K562 (cell line): ENCODE measurements around the gene SUMO3. TPM values are rescaled to one million over a fixed set of nuclear protein-coding genes. Genes with fewer than 3 reads are reported as not detected.

Source experiments
- CLOCK ChIP-seq: fragments of 250-450 bp; sonication (Bioruptor Pico); IDR thresholded peaks from 2 replicates; pipeline ENCODE4 v1.4.0; 2020; ENCODE audit warnings: mild to moderate bottlenecking, moderate library complexity, borderline replicate concordance
- CSDE1 ChIP-seq, 2 experiments: fragments of 450-650 bp; IDR thresholded peaks; 2 replicates each; pipeline ENCODE4 v1.6.1; 2016; ENCODE audit warnings: mild to moderate bottlenecking in 1 of 2
- CTCFL ChIP-seq: IDR thresholded peaks from 2 replicates; pipeline ENCODE4 v1.6.1; 2011; ENCODE audit warnings: borderline replicate concordance, low read depth, mild to moderate bottlenecking, moderate library complexity, low read length; ENCODE audit not compliant: insufficient read depth, poor library complexity, severe bottlenecking
- DACH1 ChIP-seq: fragments of 450-650 bp; IDR thresholded peaks from 2 replicates; pipeline ENCODE4 v1.6.1; 2018; ENCODE audit not compliant: partially characterized antibody
- DLX4 ChIP-seq: fragments of 250-450 bp; sonication (Bioruptor Pico); IDR thresholded peaks from 2 replicates; pipeline ENCODE4 v1.6.1; 2021; ENCODE audit warnings: mild to moderate bottlenecking
- EGR1 ChIP-seq: fragments of 450-650 bp; conservative IDR thresholded peaks from 2 replicates; pipeline ENCODE4 v1.6.1; 2017; ENCODE audit warnings: mild to moderate bottlenecking
- ETV6 ChIP-seq, 3 experiments: fragments of 150-350 bp in 1 of 3; sonication (generic) in 1 of 3; formaldehyde crosslinking in 1 of 3; IDR thresholded peaks; 2 replicates each; pipeline versions ENCODE4 v1.6.1 to v1.8.0; 2014 to 2022; ENCODE audit warnings: borderline replicate concordance in 2 of 3, low read depth in 2 of 3, antibody characterized with exemption in 1 of 3, low read length in 1 of 3, mild to moderate bottlenecking in 1 of 3, missing genetic modification reagents in 1 of 3
- GABPB1 ChIP-seq: sonication (generic); formaldehyde crosslinking; IDR thresholded peaks from 2 replicates; pipeline ENCODE4 v1.8.0; 2022; ENCODE audit warnings: mild to moderate bottlenecking, missing genetic modification reagents
- HNRNPLL ChIP-seq: fragments of 200-400 bp; formaldehyde crosslinking; IDR thresholded peaks from 2 replicates; pipeline ENCODE4 v1.6.1; 2017; ENCODE audit warnings: low read length, low read depth, mild to moderate bottlenecking; ENCODE audit not compliant: poor library complexity, severe bottlenecking
- RB1 ChIP-seq: fragments of 450-650 bp; IDR thresholded peaks from 2 replicates; pipeline ENCODE4 v1.6.1; 2017; ENCODE audit warnings: low read depth, mild to moderate bottlenecking
- RBFOX2 ChIP-seq: fragments of 200-400 bp; formaldehyde crosslinking; IDR thresholded peaks from 2 replicates; pipeline ENCODE4 v1.6.1; 2017; ENCODE audit warnings: low read depth, mild to moderate bottlenecking, low read length, moderate library complexity
- RBM22 ChIP-seq: fragments of 200-400 bp; formaldehyde crosslinking; IDR thresholded peaks from 2 replicates; pipeline ENCODE4 v1.6.1; 2018; ENCODE audit warnings: low read length, low read depth; ENCODE audit not compliant: poor library complexity, severe bottlenecking
- TFAP4 ChIP-seq: sonication (generic); formaldehyde crosslinking; IDR thresholded peaks from 2 replicates; pipeline ENCODE4 v1.8.0; 2022; ENCODE audit warnings: missing genetic modification reagents, mild to moderate bottlenecking, moderate library complexity, borderline replicate concordance
- ZFP91 ChIP-seq: sonication (generic); formaldehyde crosslinking; IDR thresholded peaks from 2 replicates; pipeline ENCODE4 v1.8.0; 2022; ENCODE audit warnings: mild to moderate bottlenecking, missing genetic modification reagents
- ZNF232 ChIP-seq: sonication (generic); formaldehyde crosslinking; IDR thresholded peaks from 2 replicates; pipeline ENCODE4 v1.8.0; 2022; ENCODE audit warnings: mild to moderate bottlenecking, missing genetic modification reagents
- ZNF589 ChIP-seq: fragments of 200-800 bp; sonication (Bioruptor generic); IDR thresholded peaks from 2 replicates; pipeline ENCODE4 v1.6.1; 2016; ENCODE audit warnings: low read depth, missing genetic modification characterization, missing compliant biosample characterization
- ZSCAN32 ChIP-seq: fragments of 450-650 bp; formaldehyde crosslinking; IDR thresholded peaks from 2 replicates; pipeline ENCODE4 v1.4.0; 2020; ENCODE audit warnings: mild to moderate bottlenecking, moderate library complexity
- polyA plus RNA-seq, 8 experiments: library from polyadenylated mRNA; depleted of rRNA in 4 of 8; stranded (reverse) in 5 of 8; unstranded in 3 of 8; fragments of >200 nt; fragmentation: Nextera tagmentation in 2 of 8; fragmentation: Illumina TruSeq in 1 of 8; extraction: Ambion mirVana in 2 of 8; extraction: Trizol in 1 of 8; gene quantifications; 2 replicates each; pipeline versions ENCODE4 v1.2.1 to v1.2.3, GENCODE V29; 2011 to 2014; ENCODE audit warnings: inconsistent platforms in 1 of 8, missing spikeins in 1 of 8
- total RNA-seq, 7 experiments: library from RNA; depleted of rRNA in 6 of 7; stranded (reverse); fragments of >200 nt in 6 of 7; fragmentation: Illumina TruSeq in 2 of 7; extraction: Trizol in 2 of 7; gene quantifications; 2 replicates each; pipeline versions ENCODE4 v1.2.1 to v1.2.3, GENCODE V29; 2011 to 2021; ENCODE audit warnings: low replicate concordance in 1 of 7

Gene SUMO3
- total and polyA plus RNA-seq, 9 of the 15 experiments (the other 6 are each of a cell fraction or from before 2014, with no cell fraction given), result 13.9 to 143 (median 113) TPM

- TF ChIP-seq TFAP4 (peak; percentile 96), RB1 (peak; percentile 38), ZNF232 (CRISPR knock-in tag) (no peak), DLX4 (CRISPR knock-in tag) (no peak), DACH1 (peak; percentile 70), CSDE1 (IDR thresholded peaks at IDR 0.05) (no peak), ETV6 (IDR thresholded peaks at IDR 0.05; ENCODE audit: borderline replicate concordance in 1 of 2, low read depth in 2 of 2, low read length in 1 of 2) (0 out of 4 replicates have a peak, but pooled peaks of 1 of the 2 experiments have one; percentile 5), ETV6 (CRISPR knock-in tag; IDR thresholded peaks at IDR 0.05; ENCODE audit: borderline replicate concordance) (no peak), CTCFL (no peak), ZFP91 (CRISPR knock-in tag) (no peak), ZSCAN32 (CRISPR knock-in tag) (0 out of 2 replicates have a peak, but pooled peaks have one; percentile 19), EGR1 (peak; percentile 73), GABPB1 (0 out of 2 replicates have a peak, but pooled peaks have one; percentile 29), RBM22 (peak; percentile 73), CLOCK (CRISPR knock-in tag) (no peak), RBFOX2 (peak; percentile 36), HNRNPLL (peak; percentile 7), ZNF589 (no peak)
These were observed 369 bp downstream of the SUMO3 start (continued) for GRCh38 chr21:44817506-44817880.
